Testis (tissue), 3 donors: ENCODE data around the gene MYLK. TPM values are rescaled to one million over a fixed set of nuclear protein-coding genes. Genes with fewer than 3 reads are reported as not detected.
"Not testable (repeated sequence)": the region's sequence is repeated elsewhere in the genome, so short reads cannot be mapped to it uniquely, and the experiment has no call there.

ENCODE experiments used
- DNase-seq: peaks from one replicate; pipeline ENCODE4 v3.0.0-alpha.2; 2019
- H3K27ac ChIP-seq, 2 donors: fragments of 200-600 bp; sonication (generic); one replicate each; pipeline ENCODE4 v1.5.1; 2019
- H3K27me3 ChIP-seq: fragments of 200-600 bp; sonication (generic); one replicate; pipeline ENCODE4 v1.5.1; 2019
- H3K36me3 ChIP-seq: fragments of 200-600 bp; sonication (generic); one replicate; pipeline ENCODE4 v1.5.1; 2017; ENCODE audit warnings: low read depth; ENCODE audit errors: missing control alignments
- H3K4me1 ChIP-seq: fragments of 200-600 bp; sonication (generic); one replicate; pipeline ENCODE4 v1.5.1; 2019
- H3K4me3 ChIP-seq, 2 donors: fragments of 200-600 bp; sonication (generic); one replicate each; pipeline ENCODE4 v1.5.1; 2017 to 2019
- H3K9me3 ChIP-seq: fragments of 200-600 bp; sonication (generic); one replicate; pipeline ENCODE4 v1.5.1; 2017
- POLR2A ChIP-seq: fragments of 450-650 bp; IDR thresholded peaks from one replicate; pipeline ENCODE4 v1.6.1; 2017; ENCODE audit warnings: antibody characterized with exemption, mild to moderate bottlenecking, moderate library complexity
- WGBS, 2 donors: methylation state at CpG; one replicate each; pipeline ENCODE4 v1.1.5; 2018; 5-methylcytosine and 5-hydroxymethylcytosine counted together
- intact Hi-C: fragments of 100-400 bp; cut with DNase I; formaldehyde crosslinking; loops from one replicate; pipeline ENCODE4 v1.15.1; 2023; ENCODE audit warnings: low total_unique reads
- polyA plus RNA-seq: library from polyadenylated mRNA; stranded (reverse); fragments of 350-450 nt; fragmentation: Illumina TruSeq; extraction: RNeasy Lipid Tissue Mini Kit (QIAGEN cat#74804); gene quantifications from one replicate; pipeline ENCODE4 v1.2.3, GENCODE V29; 2014; ENCODE audit warnings: low read depth, low replicate concordance; ENCODE audit not compliant: insufficient read depth
- total RNA-seq, 2 donors: library from RNA; depleted of rRNA; stranded (reverse); fragments of >200 nt; gene quantifications; one replicate each; pipeline ENCODE4 v1.2.3, GENCODE V29; 2016
- TF ChIP-seq, protein P1 (sequence below), 3 experiments: fragments of 450-650 bp in 2 of 3; fragments of 200-600 bp in 1 of 3; sonication (generic) in 1 of 3; IDR thresholded peaks; one replicate each; pipeline ENCODE4 v1.5.1; 2016 to 2019; ENCODE audit warnings: antibody characterized with exemption in 3 of 3, mild to moderate bottlenecking in 2 of 3, moderate library complexity in 1 of 3

The MYLK gene
- total and polyA plus RNA-seq, 3 donors from 2014 or later, result 130 to 168 (median 151) TPM

DNA sequence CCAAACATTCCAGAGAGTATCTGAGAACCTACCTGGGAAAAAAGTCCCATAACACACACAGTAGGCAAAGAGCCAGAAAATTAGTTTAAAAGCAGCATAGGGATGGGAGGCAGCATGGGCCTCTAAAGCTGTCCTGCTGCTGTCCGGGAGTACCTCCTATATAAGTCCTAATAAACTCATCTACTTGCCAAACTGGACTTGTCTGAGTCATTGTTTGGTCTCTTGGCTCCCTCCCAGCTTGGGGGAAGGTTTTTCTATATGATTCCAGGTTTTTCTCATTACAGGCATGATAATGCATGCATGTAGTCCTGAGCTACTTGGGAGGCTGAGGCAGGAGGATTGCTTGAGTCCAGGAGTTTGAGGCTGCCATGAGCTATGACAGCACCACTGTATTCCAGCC is 281.8 kb downstream of the MYLK start:
- no peaks in the 10 kb centered on the region for H3K36me3 ChIP-seq
- H3K4me1 ChIP-seq, result no peaks in the 10 kb centered on the region
- intact Hi-C loops, result no loop called here
- no peak overlapping the region for H3K4me3 ChIP-seq
- H3K27me3 ChIP-seq, result no peaks in the 10 kb centered on the region
- TF ChIP-seq, protein P1, sequence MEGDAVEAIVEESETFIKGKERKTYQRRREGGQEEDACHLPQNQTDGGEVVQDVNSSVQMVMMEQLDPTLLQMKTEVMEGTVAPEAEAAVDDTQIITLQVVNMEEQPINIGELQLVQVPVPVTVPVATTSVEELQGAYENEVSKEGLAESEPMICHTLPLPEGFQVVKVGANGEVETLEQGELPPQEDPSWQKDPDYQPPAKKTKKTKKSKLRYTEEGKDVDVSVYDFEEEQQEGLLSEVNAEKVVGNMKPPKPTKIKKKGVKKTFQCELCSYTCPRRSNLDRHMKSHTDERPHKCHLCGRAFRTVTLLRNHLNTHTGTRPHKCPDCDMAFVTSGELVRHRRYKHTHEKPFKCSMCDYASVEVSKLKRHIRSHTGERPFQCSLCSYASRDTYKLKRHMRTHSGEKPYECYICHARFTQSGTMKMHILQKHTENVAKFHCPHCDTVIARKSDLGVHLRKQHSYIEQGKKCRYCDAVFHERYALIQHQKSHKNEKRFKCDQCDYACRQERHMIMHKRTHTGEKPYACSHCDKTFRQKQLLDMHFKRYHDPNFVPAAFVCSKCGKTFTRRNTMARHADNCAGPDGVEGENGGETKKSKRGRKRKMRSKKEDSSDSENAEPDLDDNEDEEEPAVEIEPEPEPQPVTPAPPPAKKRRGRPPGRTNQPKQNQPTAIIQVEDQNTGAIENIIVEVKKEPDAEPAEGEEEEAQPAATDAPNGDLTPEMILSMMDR (IDR thresholded peaks at IDR 0.05), result no peak
- TF ChIP-seq POLR2A, result no peak
- H3K9me3 ChIP-seq, result no peaks in the 10 kb centered on the region
- WGBS, 2 donors, result 79% methylated on average over 1 of the region's 1 CpG
- DNase-seq, result no peak
- no peak overlapping the region for H3K27ac ChIP-seq

DNA sequence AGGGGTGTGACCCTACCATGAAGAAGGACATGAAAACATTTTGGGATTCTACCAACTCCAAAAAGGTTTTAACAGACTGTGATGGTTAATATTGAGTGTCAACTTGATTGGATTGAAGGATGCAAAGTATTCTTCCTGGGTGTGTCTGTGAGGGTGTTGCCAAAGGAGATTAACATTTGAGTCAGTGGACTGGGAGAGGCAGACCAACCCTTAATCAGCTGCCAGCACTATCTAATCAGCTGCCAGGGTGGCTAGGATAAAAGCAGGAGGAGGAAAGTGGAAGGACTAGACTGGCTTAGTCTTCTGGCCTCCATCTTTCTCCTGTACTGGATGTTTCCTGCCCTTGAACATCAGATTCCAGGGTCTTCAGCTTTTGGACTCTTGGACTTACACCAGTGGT is 283.3 kb downstream of the MYLK start:
- H3K36me3 ChIP-seq, intact Hi-C loops, DNase-seq: not testable (repeated sequence)

DNA sequence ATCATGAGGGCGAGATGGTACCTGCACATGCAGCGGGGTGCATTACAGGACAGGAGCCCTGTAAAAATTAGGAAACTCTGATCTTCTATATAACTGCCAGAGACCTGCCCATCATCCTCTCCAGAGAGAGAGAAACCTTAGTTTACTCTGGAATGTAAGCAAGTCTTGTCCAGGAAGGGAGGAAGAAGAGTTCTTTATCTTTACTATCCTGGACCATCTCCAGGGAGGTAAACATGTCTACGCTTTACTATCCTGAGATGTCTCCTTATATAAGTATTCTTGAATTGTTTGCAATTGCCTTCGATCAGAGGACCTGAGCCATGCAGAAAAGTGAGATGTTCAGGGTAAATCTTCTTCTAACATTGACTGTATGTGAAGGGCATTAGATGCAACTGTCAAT is 286.6 kb downstream of the MYLK start:
- no peak for DNase-seq
- no peak overlapping the region for H3K27ac ChIP-seq
- no peaks in the 10 kb centered on the region for H3K4me1 ChIP-seq
- intact Hi-C loops, result no loop called here
- WGBS, 2 donors, result 90 to 94% methylated on average over 4 of the region's 4 CpGs
- TF ChIP-seq, protein P1 (IDR thresholded peaks at IDR 0.05), result no peak
- TF ChIP-seq POLR2A, result no peak
- no peaks in the 10 kb centered on the region for H3K36me3 ChIP-seq
- H3K4me3 ChIP-seq, result no peak overlapping the region
- H3K9me3 ChIP-seq, result no peaks in the 10 kb centered on the region
- H3K27me3 ChIP-seq, result no peaks in the 10 kb centered on the region

More for the DNA sequence above, 283.3 kb downstream of the MYLK start:
- H3K27ac ChIP-seq, H3K9me3 ChIP-seq, H3K4me1 ChIP-seq, H3K27me3 ChIP-seq, H3K4me3 ChIP-seq: not testable (repeated sequence)

DNA sequence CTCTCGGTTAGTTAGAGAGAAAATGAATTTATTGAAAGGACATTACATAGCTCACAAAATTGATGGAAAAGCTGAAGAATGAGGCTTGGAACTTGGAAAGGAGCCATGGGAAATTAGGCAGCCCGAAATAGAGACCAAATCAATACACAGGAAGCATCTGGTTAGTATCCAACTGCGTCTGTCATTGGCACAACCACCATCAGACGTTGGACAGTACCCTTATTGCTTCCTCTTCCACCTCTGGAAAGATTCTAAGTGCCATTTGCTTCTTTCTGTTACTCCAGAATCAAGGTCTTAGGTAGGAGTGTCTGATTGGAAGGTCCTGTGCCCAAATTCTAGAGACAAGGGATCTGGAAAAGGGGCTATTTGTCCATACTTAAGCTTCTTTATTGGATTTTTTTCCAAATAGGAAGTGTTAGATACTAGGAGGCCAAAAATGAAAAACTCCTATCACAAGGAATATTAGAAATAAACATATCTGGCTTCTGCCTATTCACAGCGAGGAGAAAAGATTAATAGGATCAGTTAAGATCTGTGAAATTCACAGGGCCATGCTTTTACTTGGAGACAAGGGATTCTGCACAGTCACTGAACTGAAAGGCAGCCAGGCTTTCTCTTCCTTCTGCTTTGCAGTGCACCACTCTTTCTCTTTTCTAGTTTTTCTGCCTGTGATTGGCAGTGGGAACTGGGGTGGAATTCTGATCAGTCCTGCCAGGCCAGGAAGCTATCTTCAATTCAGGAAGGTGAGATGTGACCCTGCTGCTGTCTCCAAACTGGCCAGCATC is 288.5 kb downstream of the MYLK start:
- Histone ChIP-seq H3K27ac (no peak overlapping the region), H3K4me3 (no peak overlapping the region), H3K27me3 (no peaks in the 10 kb centered on the region), H3K9me3 (no peaks in the 10 kb centered on the region), H3K4me1 (no peaks in the 10 kb centered on the region), H3K36me3 (no peaks in the 10 kb centered on the region)
- TF ChIP-seq, protein P1 (IDR thresholded peaks at IDR 0.05), result no peak
- TF ChIP-seq POLR2A, result no peak
- intact Hi-C loops, result no loop called here
- WGBS, 2 donors, result 75 to 76% methylated on average over 5 of the region's 5 CpGs
- no peak for DNase-seq

DNA sequence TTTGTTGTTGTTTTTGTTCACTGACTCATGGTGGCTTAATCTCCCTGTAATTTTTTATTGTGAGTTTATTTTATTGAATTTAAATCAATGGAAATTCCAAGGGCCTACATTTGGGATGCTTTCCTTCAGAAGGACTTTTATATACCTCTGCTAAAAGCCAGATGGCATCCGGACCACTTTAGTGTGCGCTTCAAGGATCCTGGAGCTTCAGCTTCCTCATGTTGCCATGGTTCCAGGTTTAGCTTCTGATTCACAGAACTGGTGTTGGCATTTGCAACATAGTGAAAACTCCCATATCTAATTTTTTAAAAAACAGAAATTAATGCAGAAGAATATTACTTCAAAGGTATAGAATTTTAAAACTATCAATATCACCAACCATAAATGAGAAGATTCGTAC is 290.8 kb downstream of the MYLK start:
- H3K9me3 ChIP-seq, result no peaks in the 10 kb centered on the region
- DNase-seq, result no peak
- WGBS, 2 donors, result 94% methylated on average over 3 of the region's 3 CpGs
- intact Hi-C loops, result no loop called here
- no peaks in the 10 kb centered on the region for H3K36me3 ChIP-seq
- no peak overlapping the region for H3K27ac ChIP-seq
- H3K4me3 ChIP-seq, result no peak overlapping the region
- TF ChIP-seq, protein P1 (IDR thresholded peaks at IDR 0.05), result no peak
- no peak for TF ChIP-seq POLR2A
- no peaks in the 10 kb centered on the region for H3K4me1 ChIP-seq
- H3K27me3 ChIP-seq, result no peaks in the 10 kb centered on the region
